ENCODE measurements around the gene ARHGAP26.

Gene ARHGAP26

DNA sequence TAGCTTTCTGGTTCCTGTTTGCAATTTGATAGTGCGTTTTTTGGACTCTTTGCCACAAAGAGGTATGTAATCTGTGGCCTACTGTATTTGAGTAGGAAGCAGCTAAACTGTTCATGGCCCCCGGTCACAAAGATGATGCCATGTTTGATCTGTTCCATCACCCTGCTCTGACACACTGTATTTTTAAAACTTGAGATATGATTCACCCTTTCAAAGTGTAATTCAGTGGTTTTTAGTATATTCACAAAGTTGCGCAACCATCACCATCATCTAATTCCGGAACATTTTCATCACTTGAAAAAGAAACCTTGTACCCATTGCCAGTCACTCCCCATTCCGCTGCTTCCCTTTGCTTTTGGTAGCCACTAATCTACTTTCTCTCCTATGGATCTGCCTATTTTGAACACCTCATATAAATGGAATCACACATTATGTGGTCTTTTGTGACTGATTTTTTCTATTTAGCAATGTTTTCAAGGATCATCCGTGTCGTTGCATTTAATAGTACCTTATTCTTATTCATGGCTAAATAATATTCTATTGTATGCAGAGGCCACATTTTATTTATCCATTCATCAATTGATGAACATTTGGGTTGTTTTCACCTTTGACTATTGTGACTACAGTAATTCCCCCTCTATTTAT lies 491.7 kb downstream of the ARHGAP26 start:
- no peak overlapping the region for H3K4me3 ChIP-seq (ENCODE audit: low read depth, low read length, poor library complexity, severe bottlenecking)
- no peaks in the 10 kb centered on the region for H3K27me3 ChIP-seq (ENCODE audit: insufficient read depth, low read length)
- H2AFZ ChIP-seq (ENCODE audit: low read length), result no peak overlapping the region
- no peaks in the 10 kb centered on the region for H3K36me3 ChIP-seq (ENCODE audit: insufficient read depth, low read length)
- H3F3A ChIP-seq (ENCODE audit: insufficient read depth, low read length), result no peaks in the 10 kb centered on the region
- peaks cover 12% of the 10 kb centered on the region for H3K9me3 ChIP-seq (ENCODE audit: low read length)
- H3K79me2 ChIP-seq (ENCODE audit: insufficient read depth, low read length), result no peaks in the 10 kb centered on the region
- no peaks in the 10 kb centered on the region for H3K9me2 ChIP-seq (ENCODE audit: low read depth, low read length)
- H3K27ac ChIP-seq (ENCODE audit: low read depth, low read length, poor library complexity, severe bottlenecking), result no peak overlapping the region
- TF ChIP-seq EZH2 (IDR thresholded peaks at IDR 0.05; ENCODE audit: borderline replicate concordance, low read length), result no peak
- TF ChIP-seq, protein P1, sequence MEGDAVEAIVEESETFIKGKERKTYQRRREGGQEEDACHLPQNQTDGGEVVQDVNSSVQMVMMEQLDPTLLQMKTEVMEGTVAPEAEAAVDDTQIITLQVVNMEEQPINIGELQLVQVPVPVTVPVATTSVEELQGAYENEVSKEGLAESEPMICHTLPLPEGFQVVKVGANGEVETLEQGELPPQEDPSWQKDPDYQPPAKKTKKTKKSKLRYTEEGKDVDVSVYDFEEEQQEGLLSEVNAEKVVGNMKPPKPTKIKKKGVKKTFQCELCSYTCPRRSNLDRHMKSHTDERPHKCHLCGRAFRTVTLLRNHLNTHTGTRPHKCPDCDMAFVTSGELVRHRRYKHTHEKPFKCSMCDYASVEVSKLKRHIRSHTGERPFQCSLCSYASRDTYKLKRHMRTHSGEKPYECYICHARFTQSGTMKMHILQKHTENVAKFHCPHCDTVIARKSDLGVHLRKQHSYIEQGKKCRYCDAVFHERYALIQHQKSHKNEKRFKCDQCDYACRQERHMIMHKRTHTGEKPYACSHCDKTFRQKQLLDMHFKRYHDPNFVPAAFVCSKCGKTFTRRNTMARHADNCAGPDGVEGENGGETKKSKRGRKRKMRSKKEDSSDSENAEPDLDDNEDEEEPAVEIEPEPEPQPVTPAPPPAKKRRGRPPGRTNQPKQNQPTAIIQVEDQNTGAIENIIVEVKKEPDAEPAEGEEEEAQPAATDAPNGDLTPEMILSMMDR (IDR thresholded peaks at IDR 0.05; ENCODE audit: low read length), result no peak
- no peak overlapping the region for H3K4me2 ChIP-seq (ENCODE audit: low read length)
- no peaks in the 10 kb centered on the region for H4K20me1 ChIP-seq (ENCODE audit: insufficient read depth, low read length)
- no peaks in the 10 kb centered on the region for H3K4me1 ChIP-seq (ENCODE audit: insufficient read depth, low read length, severe bottlenecking)
- no peak overlapping the region for H3K9ac ChIP-seq (ENCODE audit: low read length)

DNA sequence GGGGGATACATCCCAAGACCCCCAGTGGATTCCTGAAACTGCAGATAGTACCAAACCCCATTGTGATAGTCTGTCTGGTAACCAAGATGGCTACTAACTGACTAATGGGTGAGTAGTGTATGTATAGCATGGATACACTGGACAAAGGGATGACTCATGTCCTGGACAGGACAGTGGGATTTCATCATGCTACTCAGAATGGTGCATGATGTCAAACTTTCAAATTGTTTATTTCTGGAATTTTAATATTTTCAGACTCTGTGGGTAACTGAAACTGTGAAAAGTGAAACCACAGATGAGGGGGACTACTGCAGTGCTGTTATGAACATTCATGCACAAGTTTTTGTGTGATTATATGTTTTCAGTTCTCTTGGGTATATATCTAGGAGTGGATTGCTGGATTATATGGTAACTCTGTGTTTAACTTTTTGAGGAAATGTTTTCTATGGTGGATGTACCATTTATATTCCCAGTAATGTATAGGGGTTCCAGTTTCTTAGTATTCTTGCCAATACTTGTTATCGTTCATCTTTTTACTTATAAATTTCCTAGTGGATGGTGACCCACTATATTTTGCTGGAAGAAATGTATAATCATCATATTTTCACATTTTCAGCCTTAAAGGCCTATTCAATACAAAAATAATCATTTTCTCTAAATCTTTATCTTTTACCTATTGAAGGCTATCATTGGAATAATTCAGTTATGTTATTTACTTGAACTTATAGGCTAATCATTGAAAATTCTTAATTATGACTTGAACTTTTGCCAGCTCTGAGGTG lies 492.4 kb downstream of the ARHGAP26 start:
- H3K4me2 ChIP-seq (ENCODE audit: low read length), result no peak overlapping the region
- TF ChIP-seq, protein P1 (IDR thresholded peaks at IDR 0.05; ENCODE audit: low read length), result no peak
- TF ChIP-seq EZH2 (IDR thresholded peaks at IDR 0.05; ENCODE audit: borderline replicate concordance, low read length), result no peak
- H4K20me1 ChIP-seq (ENCODE audit: insufficient read depth, low read length), result no peaks in the 10 kb centered on the region
- no peak overlapping the region for H3K27ac ChIP-seq (ENCODE audit: low read depth, low read length, poor library complexity, severe bottlenecking)
- H3K9me2 ChIP-seq (ENCODE audit: low read depth, low read length), result no peaks in the 10 kb centered on the region
- H2AFZ ChIP-seq (ENCODE audit: low read length), result no peak overlapping the region
- H3K4me1 ChIP-seq (ENCODE audit: insufficient read depth, low read length, severe bottlenecking), result no peaks in the 10 kb centered on the region
- no peak overlapping the region for H3K4me3 ChIP-seq (ENCODE audit: low read depth, low read length, poor library complexity, severe bottlenecking)
- no peaks in the 10 kb centered on the region for H3K36me3 ChIP-seq (ENCODE audit: insufficient read depth, low read length)
- H3K9ac ChIP-seq (ENCODE audit: low read length), result no peak overlapping the region
- H3K79me2 ChIP-seq (ENCODE audit: insufficient read depth, low read length), result no peaks in the 10 kb centered on the region
- no peaks in the 10 kb centered on the region for H3F3A ChIP-seq (ENCODE audit: insufficient read depth, low read length)
- H3K27me3 ChIP-seq (ENCODE audit: insufficient read depth, low read length), result no peaks in the 10 kb centered on the region
- H3K9me3 ChIP-seq (ENCODE audit: low read length), result peaks cover 13% of the 10 kb centered on the region

DNA sequence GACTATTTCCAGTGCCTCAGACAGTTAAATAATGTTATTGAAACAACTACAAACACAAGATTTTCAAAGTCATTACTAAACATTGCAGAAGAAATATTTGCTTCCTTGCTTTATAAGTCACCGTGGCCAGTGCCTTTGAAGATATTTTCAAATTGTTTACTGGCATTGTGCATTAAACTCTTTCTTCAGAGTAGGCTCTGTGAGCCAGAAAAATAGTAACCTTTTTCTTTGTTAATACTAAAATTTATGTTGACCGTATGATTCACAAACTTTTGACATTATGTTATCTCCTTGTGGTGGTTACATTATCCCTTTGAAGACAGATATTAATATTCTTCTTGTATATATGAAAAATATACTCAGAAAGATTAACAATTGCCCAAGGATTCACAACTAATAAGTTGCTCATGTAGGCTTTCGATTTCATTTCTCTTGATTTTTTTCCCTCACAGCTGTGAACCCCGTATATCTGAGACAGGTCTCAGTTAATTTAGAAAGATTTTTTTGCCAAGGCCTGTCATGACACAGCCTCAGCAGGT lies 493.2 kb downstream of the ARHGAP26 start:
- Histone ChIP-seq H3K9me2 (ENCODE audit: low read depth, low read length) (no peaks in the 10 kb centered on the region), H3K4me1 (ENCODE audit: insufficient read depth, low read length, severe bottlenecking) (no peaks in the 10 kb centered on the region), H3K27me3 (ENCODE audit: insufficient read depth, low read length) (no peaks in the 10 kb centered on the region), H3K4me3 (ENCODE audit: low read depth, low read length, poor library complexity, severe bottlenecking) (no peak overlapping the region), H4K20me1 (ENCODE audit: insufficient read depth, low read length) (no peaks in the 10 kb centered on the region), H2AFZ (ENCODE audit: low read length) (no peak overlapping the region), H3K27ac (ENCODE audit: low read depth, low read length, poor library complexity, severe bottlenecking) (no peak overlapping the region), H3K79me2 (ENCODE audit: insufficient read depth, low read length) (no peaks in the 10 kb centered on the region), H3F3A (ENCODE audit: insufficient read depth, low read length) (no peaks in the 10 kb centered on the region), H3K9me3 (ENCODE audit: low read length) (peaks cover 21% of the 10 kb centered on the region), H3K9ac (ENCODE audit: low read length) (no peak overlapping the region), H3K4me2 (ENCODE audit: low read length) (no peak overlapping the region), H3K36me3 (ENCODE audit: insufficient read depth, low read length) (no peaks in the 10 kb centered on the region)
- TF ChIP-seq, protein P1 (IDR thresholded peaks at IDR 0.05; ENCODE audit: low read length), result no peak
- no peak for TF ChIP-seq EZH2 (IDR thresholded peaks at IDR 0.05; ENCODE audit: borderline replicate concordance, low read length)
